ENCODE measurements around the gene CATSPERE. TPM values are rescaled to one million over a fixed set of nuclear protein-coding genes. Genes with fewer than 3 reads are reported as not detected.
"Not testable (repeated sequence)": the region's sequence is repeated elsewhere in the genome, so short reads cannot be mapped to it uniquely, and the experiment has no call there.

Gene CATSPERE
- total RNA-seq, 2 donors from 2014 or later = 0.33 to 0.42 TPM

- Mint-ChIP-seq H3K9me3 (peaks cover 34% of the 10 kb centered on the region), H3K4me3 (no peak overlapping the region)
- no CpG with 5 or more reads among the region's 1 CpG for WGBS, 2 experiments (ENCODE audit: insufficient coverage in 1 of 2, insufficient read length in 1 of 2)
These were observed 98.5 kb downstream of the CATSPERE start for GRCh38 chr1:244559561-244559960.

GRCh38 chr1:244562877-244563276, 101.8 kb downstream of the CATSPERE start:
- not testable (repeated sequence) for H3K4me3 Mint-ChIP-seq; H3K27me3 ChIP-seq (ENCODE audit: control insufficient read depth, insufficient read depth, low read length, poor library complexity, severe bottlenecking); H3K27me3 Mint-ChIP-seq (ENCODE audit: insufficient read depth); H3K27ac ChIP-seq (ENCODE audit: low read depth, low read length); H3K4me1 Mint-ChIP-seq; H3K27ac Mint-ChIP-seq; H3K4me1 ChIP-seq (ENCODE audit: control insufficient read depth, insufficient read depth, low read length); H3K9ac ChIP-seq (ENCODE audit: extremely low read depth, low read length, poor library complexity, severe bottlenecking); DNase-seq; H3K36me3 Mint-ChIP-seq (ENCODE audit: low read depth); H3K36me3 ChIP-seq (ENCODE audit: control insufficient read depth, insufficient read depth, low read length); H3K4me3 ChIP-seq (ENCODE audit: low read length); H3K9me3 ChIP-seq (ENCODE audit: control insufficient read depth, low read length)
- 88% methylated on average over 1 of the region's 1 CpG; no CpG with 5 or more reads in 1 of the 2 experiments for WGBS, 2 experiments (ENCODE audit: insufficient coverage in 1 of 2, insufficient read length in 1 of 2)
- peaks cover 22% of the 10 kb centered on the region for H3K9me3 Mint-ChIP-seq

More at GRCh38 chr1:244559561-244559960, 98.5 kb downstream of the CATSPERE start:
- H3K27ac ChIP-seq (ENCODE audit: low read depth, low read length) = no peak overlapping the region
- H3K9me3 ChIP-seq (ENCODE audit: control insufficient read depth, low read length) = peaks cover 15% of the 10 kb centered on the region
- H3K27me3 ChIP-seq (ENCODE audit: control insufficient read depth, insufficient read depth, low read length, poor library complexity, severe bottlenecking) = no peaks in the 10 kb centered on the region
- Mint-ChIP-seq H3K27ac (no peak overlapping the region), H3K36me3 (ENCODE audit: low read depth) (no peaks in the 10 kb centered on the region), H3K27me3 (ENCODE audit: insufficient read depth) (no peaks in the 10 kb centered on the region), H3K4me1 (no peaks in the 10 kb centered on the region)
- no peaks in the 10 kb centered on the region for H3K4me1 ChIP-seq (ENCODE audit: control insufficient read depth, insufficient read depth, low read length)
- H3K9ac ChIP-seq (ENCODE audit: extremely low read depth, low read length, poor library complexity, severe bottlenecking) = no peak overlapping the region
- H3K4me3 ChIP-seq (ENCODE audit: low read length) = no peak overlapping the region
- no peak for DNase-seq
- H3K36me3 ChIP-seq (ENCODE audit: control insufficient read depth, insufficient read depth, low read length) = no peaks in the 10 kb centered on the region
- no peak for TF ChIP-seq CTCF (conservative IDR thresholded peaks at IDR 0.05)

- 92% methylated on average over 2 of the region's 2 CpGs; no CpG with 5 or more reads in 1 of the 2 experiments for WGBS, 2 experiments (ENCODE audit: insufficient coverage in 1 of 2, insufficient read length in 1 of 2)
- Histone ChIP-seq H3K4me3 (ENCODE audit: low read length) (no peak overlapping the region), H3K27ac (ENCODE audit: low read depth, low read length) (no peak overlapping the region), H3K36me3 (ENCODE audit: control insufficient read depth, insufficient read depth, low read length) (no peaks in the 10 kb centered on the region), H3K4me1 (ENCODE audit: control insufficient read depth, insufficient read depth, low read length) (no peaks in the 10 kb centered on the region), H3K9me3 (ENCODE audit: control insufficient read depth, low read length) (peaks cover 63% of the 10 kb centered on the region), H3K27me3 (ENCODE audit: control insufficient read depth, insufficient read depth, low read length, poor library complexity, severe bottlenecking) (no peaks in the 10 kb centered on the region), H3K9ac (ENCODE audit: extremely low read depth, low read length, poor library complexity, severe bottlenecking) (no peak overlapping the region)
- no peak for TF ChIP-seq CTCF (conservative IDR thresholded peaks at IDR 0.05)
- no peak for DNase-seq
- no peak overlapping the region for H3K4me3 Mint-ChIP-seq
- H3K27ac Mint-ChIP-seq = no peak overlapping the region
- H3K9me3 Mint-ChIP-seq = peaks cover 46% of the 10 kb centered on the region
- peaks cover 8% of the 10 kb centered on the region for H3K36me3 Mint-ChIP-seq (ENCODE audit: low read depth)
- H3K27me3 Mint-ChIP-seq (ENCODE audit: insufficient read depth) = no peaks in the 10 kb centered on the region
- H3K4me1 Mint-ChIP-seq = no peaks in the 10 kb centered on the region
These were observed 112.7 kb downstream of the CATSPERE start for GRCh38 chr1:244573768-244574167.
